PC-3 (cell line): Measurements from ENCODE around the gene HLA-DPA1. TPM values are rescaled to one million over a fixed set of nuclear protein-coding genes. Genes with fewer than 3 reads are reported as not detected.

Experiments used
- ATAC-seq: fragments of 200-7000 bp; cut with Tn5 transposase; 2 replicates; pipeline ENCODE4 v1.9.1; 2020; ENCODE audit warnings: mild to moderate bottlenecking, moderate library complexity
- BruUV-seq: library from RNA; stranded (reverse); fragments of 400-500 nt; replicated peaks from 2 replicates; lab custom pipeline; 2021; lab: Mats Ljungman, UMichigan
- CTCF ChIA-PET: fragments of 300-600 bp; sonication (Branson Sonifier 250); formaldehyde crosslinking; loops from one replicate; lab custom pipeline; 2022; ENCODE audit warnings: antibody characterized with exemption; lab: Charles Lee
- POLR2A ChIA-PET: fragments of 300-600 bp; sonication (Branson Sonifier 250); formaldehyde crosslinking; loops from one replicate; lab custom pipeline; 2022; ENCODE audit warnings: antibody characterized with exemption; ENCODE audit not compliant: unreplicated experiment; lab: Charles Lee
- DNase-seq: peaks from one replicate; pipeline ENCODE4 v3.0.0-alpha.2; 2015
- H2AFZ ChIP-seq: fragments of 300-600 bp; sonication (generic); 2 replicates; pipeline ENCODE4 v1.6.0; 2016; ENCODE audit warnings: antibody characterized with exemption, low read length
- H3F3A ChIP-seq: fragments of 300-600 bp; sonication (generic); one replicate; pipeline ENCODE4 v1.6.0; 2017; ENCODE audit warnings: antibody characterized with exemption, low read length, control low read depth, mild to moderate bottlenecking; ENCODE audit not compliant: unreplicated experiment
- H3K27ac ChIP-seq: fragments of 300-600 bp; sonication (generic); 2 replicates; pipeline ENCODE4 v1.5.1; 2016; ENCODE audit warnings: mild to moderate bottlenecking, low read length
- H3K27me3 ChIP-seq: fragments of 300-600 bp; sonication (generic); 2 replicates; pipeline ENCODE4 v1.6.1; 2016; ENCODE audit warnings: low read length, mixed read lengths
- H3K36me3 ChIP-seq: fragments of 300-600 bp; sonication (generic); 2 replicates; pipeline ENCODE4 v1.6.1; 2016; ENCODE audit warnings: low read depth, mixed run types, low read length, mixed read lengths
- H3K4me1 ChIP-seq: fragments of 300-600 bp; sonication (generic); 2 replicates; pipeline ENCODE4 v1.5.1; 2016; ENCODE audit warnings: low read length; ENCODE audit not compliant: insufficient read depth
- H3K4me2 ChIP-seq: fragments of 300-600 bp; sonication (generic); 2 replicates; pipeline ENCODE4 v1.6.0; 2016; ENCODE audit warnings: low read length
- H3K4me3 ChIP-seq: fragments of 300-600 bp; sonication (generic); 2 replicates; pipeline ENCODE4 v1.5.1; 2016; ENCODE audit warnings: mild to moderate bottlenecking, low read length, mixed read lengths
- H3K79me2 ChIP-seq: fragments of 300-600 bp; sonication (generic); 2 replicates; pipeline ENCODE4 v1.6.1; 2017; ENCODE audit warnings: low read length, mixed read lengths
- H3K9ac ChIP-seq: fragments of 300-600 bp; sonication (generic); 2 replicates; pipeline ENCODE4 v1.6.0; 2016; ENCODE audit warnings: mild to moderate bottlenecking, low read length
- H3K9me2 ChIP-seq: fragments of 300-600 bp; sonication (generic); replicated peaks from 2 replicates; pipeline ENCODE4 v1.6.1; 2016; ENCODE audit warnings: mixed run types, low read length, mixed read lengths
- H3K9me3 ChIP-seq: fragments of 300-600 bp; sonication (generic); 2 replicates; pipeline ENCODE4 v1.6.1; 2016; ENCODE audit warnings: low read length, mixed read lengths
- H4K20me1 ChIP-seq: fragments of 300-600 bp; sonication (generic); 2 replicates; pipeline ENCODE4 v1.6.1; 2016; ENCODE audit warnings: low read length, mixed read lengths
- EZH2 ChIP-seq: fragments of 300-600 bp; sonication (generic); IDR thresholded peaks from one replicate; pipeline ENCODE4 v1.6.1; 2017; ENCODE audit warnings: antibody characterized with exemption, mild to moderate bottlenecking, low read length; ENCODE audit not compliant: unreplicated experiment
- EZH2phosphoT487 ChIP-seq: fragments of 300-600 bp; sonication (generic); IDR thresholded peaks from 2 replicates; pipeline ENCODE4 v1.6.1; 2018; ENCODE audit warnings: mild to moderate bottlenecking, antibody characterized with exemption, low read length, borderline replicate concordance
- intact Hi-C: fragments of 100-400 bp; cut with micrococcal nuclease; formaldehyde crosslinking; loops from 2 replicates; pipeline ENCODE4 v1.9.0; 2023
- total RNA-seq: library from RNA; depleted of rRNA; stranded (reverse); fragments of >200 nt; gene quantifications from 2 replicates; pipeline ENCODE4 v1.2.3, GENCODE V29; 2014
- TF ChIP-seq, protein P1 (sequence below): fragments of 300-600 bp; sonication (generic); conservative IDR thresholded peaks from 2 replicates; pipeline ENCODE4 v1.5.1; 2017; ENCODE audit warnings: antibody characterized with exemption, low read depth, mild to moderate bottlenecking, low read length

The HLA-DPA1 gene
- total RNA-seq, 1 experiment from 2014 or later = not detected

DNA sequence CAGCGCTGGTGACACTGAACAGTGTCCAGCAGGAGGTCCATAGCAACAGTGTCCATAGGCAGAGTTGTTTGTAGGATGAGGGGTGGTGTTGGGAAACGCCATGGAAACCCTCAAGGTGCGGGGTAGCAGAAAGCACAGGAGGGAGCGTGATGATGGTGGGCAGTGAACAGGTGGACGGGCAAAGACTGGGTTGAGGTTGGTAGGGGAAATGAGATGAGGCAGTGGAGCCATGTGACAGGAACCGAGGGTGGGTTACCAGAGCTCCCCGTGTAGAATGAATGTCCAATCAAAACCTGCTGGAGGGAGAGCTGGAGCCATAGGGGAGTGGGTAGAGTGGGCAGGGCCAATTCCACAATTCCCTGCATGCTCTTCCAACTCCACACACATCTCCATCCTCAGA lies 40.3 kb upstream of the HLA-DPA1 start:
- no TSS peak for BruUV-seq

DNA sequence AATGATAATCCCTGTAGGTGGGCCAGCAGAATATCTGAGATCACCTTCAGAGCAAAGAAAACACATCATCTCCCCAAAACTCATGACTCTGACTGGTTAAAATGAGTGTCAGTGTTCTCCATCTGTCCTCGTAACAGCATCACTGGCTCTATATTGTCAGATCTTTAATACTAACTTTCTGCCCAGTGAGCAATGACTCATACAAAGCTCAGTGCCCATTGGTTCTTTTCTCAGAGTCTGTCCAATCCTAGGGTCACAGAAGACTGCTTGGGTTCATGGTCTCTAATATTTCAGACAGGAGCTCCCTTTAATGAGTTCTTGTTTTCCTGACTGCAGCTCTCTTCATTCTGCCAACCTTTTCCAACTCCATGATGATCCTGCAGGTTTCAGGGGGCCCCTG lies 38.7 kb upstream of the HLA-DPA1 start:
- intact Hi-C loops = no loop called here

More for the DNA sequence above, 40.3 kb upstream of the HLA-DPA1 start:
- peaks cover 57% of the 10 kb centered on the region for H3K27me3 ChIP-seq
- H3K9me2 ChIP-seq = no peaks in the 10 kb centered on the region
- intact Hi-C loops = no loop called here
- DNase-seq (no peak), ATAC-seq (no peak)
- H3K36me3 ChIP-seq = no peaks in the 10 kb centered on the region
- H3K4me3 ChIP-seq = no peak overlapping the region
- CTCF ChIA-PET = no interaction called here
- H4K20me1 ChIP-seq = no peaks in the 10 kb centered on the region
- H3K27ac ChIP-seq = no peak overlapping the region
- no peaks in the 10 kb centered on the region for H3K9me3 ChIP-seq
- no peak overlapping the region for H3K9ac ChIP-seq
- no peaks in the 10 kb centered on the region for H3K4me1 ChIP-seq
- POLR2A ChIA-PET = no interaction called here
- H3K4me2 ChIP-seq = no peak overlapping the region
- H3F3A ChIP-seq = no peaks in the 10 kb centered on the region
- H3K79me2 ChIP-seq = no peaks in the 10 kb centered on the region
- TF ChIP-seq, protein P1, sequence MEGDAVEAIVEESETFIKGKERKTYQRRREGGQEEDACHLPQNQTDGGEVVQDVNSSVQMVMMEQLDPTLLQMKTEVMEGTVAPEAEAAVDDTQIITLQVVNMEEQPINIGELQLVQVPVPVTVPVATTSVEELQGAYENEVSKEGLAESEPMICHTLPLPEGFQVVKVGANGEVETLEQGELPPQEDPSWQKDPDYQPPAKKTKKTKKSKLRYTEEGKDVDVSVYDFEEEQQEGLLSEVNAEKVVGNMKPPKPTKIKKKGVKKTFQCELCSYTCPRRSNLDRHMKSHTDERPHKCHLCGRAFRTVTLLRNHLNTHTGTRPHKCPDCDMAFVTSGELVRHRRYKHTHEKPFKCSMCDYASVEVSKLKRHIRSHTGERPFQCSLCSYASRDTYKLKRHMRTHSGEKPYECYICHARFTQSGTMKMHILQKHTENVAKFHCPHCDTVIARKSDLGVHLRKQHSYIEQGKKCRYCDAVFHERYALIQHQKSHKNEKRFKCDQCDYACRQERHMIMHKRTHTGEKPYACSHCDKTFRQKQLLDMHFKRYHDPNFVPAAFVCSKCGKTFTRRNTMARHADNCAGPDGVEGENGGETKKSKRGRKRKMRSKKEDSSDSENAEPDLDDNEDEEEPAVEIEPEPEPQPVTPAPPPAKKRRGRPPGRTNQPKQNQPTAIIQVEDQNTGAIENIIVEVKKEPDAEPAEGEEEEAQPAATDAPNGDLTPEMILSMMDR = no peak
- no peak for TF ChIP-seq EZH2
- TF ChIP-seq EZH2phosphoT487 = no peak
- no peak overlapping the region for H2AFZ ChIP-seq

DNA sequence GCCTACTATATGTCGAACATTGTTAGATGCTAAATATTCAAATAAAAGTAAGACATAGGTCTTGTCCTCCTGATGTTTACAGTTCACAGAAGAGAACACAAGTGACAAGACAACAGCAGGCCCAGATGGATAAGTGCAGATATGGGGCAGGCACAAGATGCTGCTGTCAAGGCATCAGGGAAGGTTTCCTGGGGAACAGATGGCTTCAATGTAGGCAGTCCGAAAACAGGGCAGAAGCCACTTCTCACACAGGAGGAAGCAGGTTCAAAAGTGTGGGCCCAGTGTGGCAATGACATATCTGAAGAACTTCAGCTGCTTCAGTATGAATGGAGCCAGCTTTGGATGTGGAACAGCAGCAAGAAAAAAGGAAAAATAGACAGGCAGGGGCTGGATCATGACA lies 34.9 kb upstream of the HLA-DPA1 start:
- no TSS peak for BruUV-seq
- DNase-seq = no peak
- TF ChIP-seq, protein P1 = no peak
- TF ChIP-seq EZH2phosphoT487 = no peak
- no peak for TF ChIP-seq EZH2
- H3K4me1 ChIP-seq = no peaks in the 10 kb centered on the region
- ChIA-PET POLR2A (no interaction called here), CTCF (no interaction called here)
- H3K4me3 ChIP-seq = no peak overlapping the region
- no peak for ATAC-seq
- intact Hi-C loops = no loop called here
- H3F3A ChIP-seq = no peaks in the 10 kb centered on the region
- H3K9ac ChIP-seq = no peak overlapping the region
- no peak overlapping the region for H3K4me2 ChIP-seq
- H3K9me3 ChIP-seq = no peaks in the 10 kb centered on the region
- H3K27me3 ChIP-seq = peaks cover 38% of the 10 kb centered on the region
- H3K36me3 ChIP-seq = no peaks in the 10 kb centered on the region
- H3K27ac ChIP-seq = no peak overlapping the region
- H3K9me2 ChIP-seq = no peaks in the 10 kb centered on the region
- no peaks in the 10 kb centered on the region for H3K79me2 ChIP-seq
- no peak overlapping the region for H2AFZ ChIP-seq
- no peaks in the 10 kb centered on the region for H4K20me1 ChIP-seq

More for the DNA sequence above, 38.7 kb upstream of the HLA-DPA1 start:
- ATAC-seq (peak; percentile 90), DNase-seq (peak; percentile 51)
- no peak overlapping the region for H3K4me3 ChIP-seq
- POLR2A ChIA-PET = no interaction called here
- no peaks in the 10 kb centered on the region for H3K4me1 ChIP-seq
- H3K36me3 ChIP-seq = no peaks in the 10 kb centered on the region
- H3F3A ChIP-seq = no peaks in the 10 kb centered on the region
- no TSS peak for BruUV-seq
- no peak overlapping the region for H2AFZ ChIP-seq
- no peaks in the 10 kb centered on the region for H3K9me2 ChIP-seq
- H3K4me2 ChIP-seq = no peak overlapping the region
- no peaks in the 10 kb centered on the region for H3K9me3 ChIP-seq
- no peak overlapping the region for H3K27ac ChIP-seq
- no peaks in the 10 kb centered on the region for H3K79me2 ChIP-seq
- no peak overlapping the region for H3K9ac ChIP-seq
- H3K27me3 ChIP-seq = peaks cover 67% of the 10 kb centered on the region
- TF ChIP-seq EZH2phosphoT487 = no peak
- CTCF ChIA-PET = interaction anchor here (0.6 kb wide), 1 partner anchor 286 kb away, joined by 3 read pairs; no protein-coding TSS in a partner anchor
- H4K20me1 ChIP-seq = no peaks in the 10 kb centered on the region
